ENCODE data around the gene CD93.

CD93 gene

DNA sequence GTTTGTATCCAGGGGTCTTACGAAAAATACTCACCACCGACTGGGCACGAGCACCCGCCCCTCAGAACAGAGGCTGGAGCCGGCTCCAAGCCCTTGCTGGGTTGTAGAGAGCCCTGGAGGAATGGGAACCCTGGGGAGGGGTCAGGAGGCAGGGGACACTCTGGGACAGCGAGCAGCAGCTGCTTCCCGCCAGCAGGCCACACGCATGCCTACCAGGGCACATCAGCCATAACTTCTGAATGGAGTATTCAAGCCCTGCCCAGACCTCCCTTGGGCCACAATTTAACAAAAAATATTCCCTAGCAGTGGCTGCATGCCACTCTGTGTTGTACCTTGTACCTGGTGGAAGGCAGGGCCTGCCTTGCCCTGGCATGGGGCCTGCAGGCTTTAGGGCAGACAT is 31.6 kb upstream of the CD93 start:
- TF ChIP-seq ZBTB7A (IDR thresholded peaks at IDR 0.05; ENCODE audit: low read depth) = no peak

DNA sequence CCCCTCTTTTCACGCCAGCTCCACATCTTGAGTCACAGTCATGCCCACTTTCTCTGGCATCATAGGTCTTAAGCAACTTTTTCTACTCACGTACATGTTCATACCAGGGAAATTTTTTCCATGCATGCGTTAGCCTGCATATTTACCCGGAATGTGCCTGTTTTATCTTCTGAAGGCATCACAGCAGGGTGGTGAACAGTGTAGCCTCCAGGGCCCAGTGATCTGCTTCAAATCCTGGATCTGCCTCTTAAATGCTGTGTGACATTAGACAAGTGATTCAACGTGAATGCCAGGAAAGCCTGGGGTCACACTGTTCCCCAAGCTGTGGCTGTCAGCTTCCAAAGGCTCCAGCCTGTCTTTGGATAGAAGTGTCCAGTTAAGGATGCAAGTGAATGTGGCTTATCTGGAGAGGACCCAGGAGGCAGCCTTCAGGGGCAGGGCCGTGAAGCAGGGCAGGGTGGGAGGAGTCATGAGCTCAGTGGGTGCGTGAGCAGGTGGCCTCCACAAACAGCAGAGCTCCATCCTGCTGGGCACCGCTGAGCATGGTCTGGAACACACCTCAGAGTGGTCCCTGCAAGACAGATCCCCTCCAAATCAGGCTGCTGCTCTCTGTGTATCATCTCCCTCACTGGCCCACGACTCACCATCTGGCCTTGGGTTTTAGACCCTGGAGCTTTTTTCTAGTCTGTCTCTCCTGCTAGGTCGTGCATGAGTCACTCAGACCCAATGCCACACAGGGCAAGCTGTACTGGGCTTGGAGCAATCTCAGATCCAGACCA is 30.4 kb upstream of the CD93 start:
- no peak for TF ChIP-seq NFIC (IDR thresholded peaks at IDR 0.05)
- no peak for TF ChIP-seq RAD21 (IDR thresholded peaks at IDR 0.05; ENCODE audit: low read depth)
- no peak for TF ChIP-seq TEAD4 (IDR thresholded peaks at IDR 0.05)
- TF ChIP-seq ZBTB7A (IDR thresholded peaks at IDR 0.05; ENCODE audit: low read depth) = no peak
- no peak for TF ChIP-seq TAF1 (IDR thresholded peaks at IDR 0.05; ENCODE audit: low read depth)
- no peak for TF ChIP-seq CREB1 (IDR thresholded peaks at IDR 0.05; ENCODE audit: low read depth)
- no peak for TF ChIP-seq EP300 (IDR thresholded peaks at IDR 0.05; ENCODE audit: borderline replicate concordance)
- no peak for TF ChIP-seq TCF12 (IDR thresholded peaks at IDR 0.05; ENCODE audit: low read depth)
- TF ChIP-seq, protein P1, sequence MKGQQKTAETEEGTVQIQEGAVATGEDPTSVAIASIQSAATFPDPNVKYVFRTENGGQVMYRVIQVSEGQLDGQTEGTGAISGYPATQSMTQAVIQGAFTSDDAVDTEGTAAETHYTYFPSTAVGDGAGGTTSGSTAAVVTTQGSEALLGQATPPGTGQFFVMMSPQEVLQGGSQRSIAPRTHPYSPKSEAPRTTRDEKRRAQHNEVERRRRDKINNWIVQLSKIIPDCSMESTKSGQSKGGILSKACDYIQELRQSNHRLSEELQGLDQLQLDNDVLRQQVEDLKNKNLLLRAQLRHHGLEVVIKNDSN (IDR thresholded peaks at IDR 0.05) = no peak
- TF ChIP-seq YY1 (IDR thresholded peaks at IDR 0.05; ENCODE audit: low read depth) = no peak
- no peak for TF ChIP-seq CEBPB (IDR thresholded peaks at IDR 0.05)

DNA sequence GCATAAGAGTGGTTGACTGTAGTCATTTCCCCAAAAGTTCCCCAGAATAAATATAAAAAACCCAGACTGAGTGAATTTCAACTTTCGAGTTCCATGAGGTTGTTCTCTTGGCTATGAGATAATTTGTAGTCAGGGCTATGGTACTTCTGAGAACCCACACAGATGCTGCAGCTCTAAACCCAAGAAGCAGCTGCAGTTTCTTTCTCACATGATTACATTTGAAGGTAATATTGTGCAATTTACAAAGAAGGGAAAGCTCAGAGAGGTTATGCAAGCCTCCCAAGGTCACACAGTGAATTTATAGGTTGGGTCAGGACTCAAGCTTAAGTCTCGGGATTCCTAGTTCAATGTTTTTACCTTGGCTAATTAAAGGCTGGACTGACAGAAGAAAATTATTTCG is 29.7 kb upstream of the CD93 start:
- no peak for TF ChIP-seq EGR1 (IDR thresholded peaks at IDR 0.05)

DNA sequence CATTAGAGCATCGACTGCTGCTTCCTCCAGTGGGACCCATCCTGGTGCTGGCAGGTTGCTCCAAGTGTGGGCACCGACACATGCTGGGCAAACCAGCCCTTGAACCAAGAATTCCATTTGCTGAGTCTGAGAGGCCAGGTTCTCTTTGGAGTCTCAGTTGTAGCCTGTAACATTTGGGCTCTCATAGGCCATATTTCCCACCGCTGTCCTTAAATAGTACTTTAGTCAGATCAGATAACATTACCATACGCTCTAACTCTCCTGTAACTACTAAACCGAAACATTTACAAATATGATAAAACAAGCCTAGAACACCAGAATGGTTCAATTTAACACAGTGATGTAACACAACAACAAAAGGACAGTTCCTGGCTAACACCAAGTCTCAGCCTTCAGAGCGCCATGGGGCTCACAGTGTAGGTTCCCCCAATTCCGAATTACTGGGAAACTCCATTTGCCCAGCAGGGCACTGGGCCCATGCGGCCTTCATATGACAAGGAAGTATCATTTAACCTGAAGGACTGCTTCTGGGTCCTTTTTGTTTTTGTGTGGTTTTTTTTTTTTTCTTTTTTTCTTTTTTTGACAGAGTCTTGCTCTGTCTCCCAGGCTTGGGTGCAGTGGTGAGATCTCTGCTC is 28.4 kb upstream of the CD93 start:
- TF ChIP-seq TCF12 (IDR thresholded peaks at IDR 0.05; ENCODE audit: low read depth) (no peak), CEBPB (IDR thresholded peaks at IDR 0.05) (no peak), EGR1 (IDR thresholded peaks at IDR 0.05) (no peak), RAD21 (IDR thresholded peaks at IDR 0.05; ENCODE audit: low read depth) (no peak), EP300 (IDR thresholded peaks at IDR 0.05; ENCODE audit: borderline replicate concordance) (no peak), FOXM1 (IDR thresholded peaks at IDR 0.05; ENCODE audit: borderline replicate concordance, low read depth) (no peak), TAF1 (IDR thresholded peaks at IDR 0.05; ENCODE audit: low read depth) (no peak), YY1 (IDR thresholded peaks at IDR 0.05; ENCODE audit: low read depth) (no peak)
- TF ChIP-seq, protein P1 (IDR thresholded peaks at IDR 0.05) = no peak
- TF ChIP-seq, protein P2, sequence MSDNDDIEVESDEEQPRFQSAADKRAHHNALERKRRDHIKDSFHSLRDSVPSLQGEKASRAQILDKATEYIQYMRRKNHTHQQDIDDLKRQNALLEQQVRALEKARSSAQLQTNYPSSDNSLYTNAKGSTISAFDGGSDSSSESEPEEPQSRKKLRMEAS (IDR thresholded peaks at IDR 0.05) = no peak

DNA sequence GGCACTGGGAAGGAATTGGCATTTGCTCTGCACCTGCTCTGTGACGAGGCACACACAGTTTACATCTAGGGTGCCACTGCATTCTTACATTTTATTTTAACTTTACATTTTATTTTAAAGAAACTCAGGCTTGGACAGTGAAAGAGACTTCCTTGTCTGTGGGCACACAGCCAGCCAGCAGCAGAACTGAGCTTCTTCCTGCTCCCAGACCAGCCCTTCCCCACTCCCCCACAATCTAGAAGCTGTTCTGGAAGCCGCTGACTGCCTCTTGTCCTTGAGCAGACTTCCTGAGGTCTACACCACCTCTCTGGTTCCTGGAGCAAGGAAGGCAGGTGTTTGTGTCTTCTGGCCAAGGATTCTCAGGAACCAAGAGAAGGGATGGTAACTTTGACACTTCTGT is 27.9 kb upstream of the CD93 start:
- TF ChIP-seq TCF12 (IDR thresholded peaks at IDR 0.05; ENCODE audit: low read depth) (no peak), EGR1 (IDR thresholded peaks at IDR 0.05) (no peak), FOXM1 (IDR thresholded peaks at IDR 0.05; ENCODE audit: borderline replicate concordance, low read depth) (no peak), CREB1 (IDR thresholded peaks at IDR 0.05; ENCODE audit: low read depth) (no peak), CEBPB (IDR thresholded peaks at IDR 0.05) (no peak), RAD21 (IDR thresholded peaks at IDR 0.05; ENCODE audit: low read depth) (no peak), EP300 (IDR thresholded peaks at IDR 0.05; ENCODE audit: borderline replicate concordance) (no peak), TAF1 (IDR thresholded peaks at IDR 0.05; ENCODE audit: low read depth) (no peak)
- TF ChIP-seq, protein P1 (IDR thresholded peaks at IDR 0.05) = no peak
- TF ChIP-seq, protein P2 (IDR thresholded peaks at IDR 0.05) = no peak

DNA sequence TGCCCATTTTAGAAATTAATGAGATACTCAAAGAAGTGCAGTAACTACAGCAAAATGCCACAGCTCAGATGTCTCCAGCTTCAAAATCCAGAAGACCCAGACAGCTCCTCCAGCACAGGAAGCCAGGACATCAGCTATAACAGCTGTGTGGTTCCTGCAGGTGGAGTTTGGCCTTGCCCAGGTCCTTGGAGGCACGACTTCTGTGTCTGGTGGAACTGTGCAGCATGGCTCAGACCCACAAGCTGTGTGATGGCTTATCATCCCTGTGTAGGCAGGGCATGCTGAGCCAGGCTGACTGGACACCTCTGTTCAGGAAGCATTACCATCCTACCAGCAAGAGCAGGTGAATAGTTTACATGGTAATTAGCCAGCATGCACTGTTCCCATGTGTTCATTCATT is 26.5 kb upstream of the CD93 start:
- TF ChIP-seq TEAD4 (IDR thresholded peaks at IDR 0.05) = no peak
- TF ChIP-seq CEBPB (IDR thresholded peaks at IDR 0.05) = no peak
- TF ChIP-seq, protein P1 (IDR thresholded peaks at IDR 0.05) = no peak
- TF ChIP-seq, protein P3, sequence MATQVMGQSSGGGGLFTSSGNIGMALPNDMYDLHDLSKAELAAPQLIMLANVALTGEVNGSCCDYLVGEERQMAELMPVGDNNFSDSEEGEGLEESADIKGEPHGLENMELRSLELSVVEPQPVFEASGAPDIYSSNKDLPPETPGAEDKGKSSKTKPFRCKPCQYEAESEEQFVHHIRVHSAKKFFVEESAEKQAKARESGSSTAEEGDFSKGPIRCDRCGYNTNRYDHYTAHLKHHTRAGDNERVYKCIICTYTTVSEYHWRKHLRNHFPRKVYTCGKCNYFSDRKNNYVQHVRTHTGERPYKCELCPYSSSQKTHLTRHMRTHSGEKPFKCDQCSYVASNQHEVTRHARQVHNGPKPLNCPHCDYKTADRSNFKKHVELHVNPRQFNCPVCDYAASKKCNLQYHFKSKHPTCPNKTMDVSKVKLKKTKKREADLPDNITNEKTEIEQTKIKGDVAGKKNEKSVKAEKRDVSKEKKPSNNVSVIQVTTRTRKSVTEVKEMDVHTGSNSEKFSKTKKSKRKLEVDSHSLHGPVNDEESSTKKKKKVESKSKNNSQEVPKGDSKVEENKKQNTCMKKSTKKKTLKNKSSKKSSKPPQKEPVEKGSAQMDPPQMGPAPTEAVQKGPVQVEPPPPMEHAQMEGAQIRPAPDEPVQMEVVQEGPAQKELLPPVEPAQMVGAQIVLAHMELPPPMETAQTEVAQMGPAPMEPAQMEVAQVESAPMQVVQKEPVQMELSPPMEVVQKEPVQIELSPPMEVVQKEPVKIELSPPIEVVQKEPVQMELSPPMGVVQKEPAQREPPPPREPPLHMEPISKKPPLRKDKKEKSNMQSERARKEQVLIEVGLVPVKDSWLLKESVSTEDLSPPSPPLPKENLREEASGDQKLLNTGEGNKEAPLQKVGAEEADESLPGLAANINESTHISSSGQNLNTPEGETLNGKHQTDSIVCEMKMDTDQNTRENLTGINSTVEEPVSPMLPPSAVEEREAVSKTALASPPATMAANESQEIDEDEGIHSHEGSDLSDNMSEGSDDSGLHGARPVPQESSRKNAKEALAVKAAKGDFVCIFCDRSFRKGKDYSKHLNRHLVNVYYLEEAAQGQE (IDR thresholded peaks at IDR 0.05; ENCODE audit: low read depth) = no peak
- TF ChIP-seq YY1 (IDR thresholded peaks at IDR 0.05; ENCODE audit: low read depth) = no peak
- TF ChIP-seq TCF12 (IDR thresholded peaks at IDR 0.05; ENCODE audit: low read depth) = no peak
- TF ChIP-seq ZBTB7A (IDR thresholded peaks at IDR 0.05; ENCODE audit: low read depth) = no peak
- no peak for TF ChIP-seq TAF1 (IDR thresholded peaks at IDR 0.05; ENCODE audit: low read depth)
- no peak for TF ChIP-seq CREB1 (IDR thresholded peaks at IDR 0.05; ENCODE audit: low read depth)
- no peak for TF ChIP-seq FOXM1 (IDR thresholded peaks at IDR 0.05; ENCODE audit: borderline replicate concordance, low read depth)
- TF ChIP-seq, protein P2 (IDR thresholded peaks at IDR 0.05) = no peak
- no peak for TF ChIP-seq RAD21 (IDR thresholded peaks at IDR 0.05; ENCODE audit: low read depth)
- TF ChIP-seq NFIC (IDR thresholded peaks at IDR 0.05) = no peak
